NB4 (cell line): ENCODE data around the gene C1orf21.

Source experiments
- DNase-seq: peaks from one replicate; pipeline ENCODE4 v3.0.0; 2010; ENCODE audit warnings: low read depth
- H3K4me3 ChIP-seq: one replicate; pipeline ENCODE4 v1.5.1; 2011; ENCODE audit warnings: mild to moderate bottlenecking, low read depth, low read length, moderate library complexity
- MYC ChIP-seq: IDR thresholded peaks from 2 replicates; pipeline ENCODE4 v1.6.1; 2011; ENCODE audit warnings: low read depth, low read length
- POLR2A ChIP-seq: IDR thresholded peaks from 2 replicates; pipeline ENCODE4 v1.6.1; 2011; ENCODE audit warnings: mild to moderate bottlenecking; ENCODE audit not compliant: insufficient read length; ENCODE audit errors: extremely low read depth
- TF ChIP-seq, protein P1 (sequence below): IDR thresholded peaks from one replicate; pipeline ENCODE4 v1.5.1; 2012; ENCODE audit warnings: low read depth, low read length
- TF ChIP-seq, protein P2 (sequence below): IDR thresholded peaks from 2 replicates; pipeline ENCODE4 v1.6.1; 2011; ENCODE audit warnings: low read depth, low read length

Gene C1orf21

DNA sequence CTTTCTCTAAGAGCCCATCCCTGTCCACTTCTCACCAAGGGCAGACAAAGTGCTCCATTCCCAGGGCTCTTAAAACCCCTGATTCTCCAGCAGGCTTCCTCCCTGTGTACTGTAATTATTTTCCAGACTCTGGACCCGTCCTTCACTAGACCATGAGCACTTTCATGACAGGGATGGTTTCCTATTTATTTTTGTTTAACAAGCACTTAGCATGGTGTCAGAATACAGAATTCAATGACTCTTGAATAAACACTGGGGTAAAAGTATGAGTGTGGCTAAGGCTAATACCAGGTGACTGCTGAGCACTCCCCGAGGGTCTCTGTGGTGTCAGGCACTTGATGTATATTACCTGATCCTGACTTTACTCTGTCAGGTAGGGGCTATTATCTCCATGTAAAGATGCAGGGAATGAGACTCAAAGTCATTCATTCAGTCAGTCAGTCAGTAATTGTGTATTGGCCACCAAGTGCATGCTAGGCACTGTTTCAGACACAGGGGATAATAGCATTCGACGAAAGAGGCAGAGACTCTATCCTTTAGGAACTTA lies 47.2 kb downstream of the C1orf21 start:
- DNase-seq = no peak
- no peak overlapping the region for H3K4me3 ChIP-seq
- no peak for TF ChIP-seq MYC
- TF ChIP-seq, protein P1, sequence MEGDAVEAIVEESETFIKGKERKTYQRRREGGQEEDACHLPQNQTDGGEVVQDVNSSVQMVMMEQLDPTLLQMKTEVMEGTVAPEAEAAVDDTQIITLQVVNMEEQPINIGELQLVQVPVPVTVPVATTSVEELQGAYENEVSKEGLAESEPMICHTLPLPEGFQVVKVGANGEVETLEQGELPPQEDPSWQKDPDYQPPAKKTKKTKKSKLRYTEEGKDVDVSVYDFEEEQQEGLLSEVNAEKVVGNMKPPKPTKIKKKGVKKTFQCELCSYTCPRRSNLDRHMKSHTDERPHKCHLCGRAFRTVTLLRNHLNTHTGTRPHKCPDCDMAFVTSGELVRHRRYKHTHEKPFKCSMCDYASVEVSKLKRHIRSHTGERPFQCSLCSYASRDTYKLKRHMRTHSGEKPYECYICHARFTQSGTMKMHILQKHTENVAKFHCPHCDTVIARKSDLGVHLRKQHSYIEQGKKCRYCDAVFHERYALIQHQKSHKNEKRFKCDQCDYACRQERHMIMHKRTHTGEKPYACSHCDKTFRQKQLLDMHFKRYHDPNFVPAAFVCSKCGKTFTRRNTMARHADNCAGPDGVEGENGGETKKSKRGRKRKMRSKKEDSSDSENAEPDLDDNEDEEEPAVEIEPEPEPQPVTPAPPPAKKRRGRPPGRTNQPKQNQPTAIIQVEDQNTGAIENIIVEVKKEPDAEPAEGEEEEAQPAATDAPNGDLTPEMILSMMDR = no peak
- no peak for TF ChIP-seq POLR2A
- TF ChIP-seq, protein P2, sequence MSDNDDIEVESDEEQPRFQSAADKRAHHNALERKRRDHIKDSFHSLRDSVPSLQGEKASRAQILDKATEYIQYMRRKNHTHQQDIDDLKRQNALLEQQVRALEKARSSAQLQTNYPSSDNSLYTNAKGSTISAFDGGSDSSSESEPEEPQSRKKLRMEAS = no peak

DNA sequence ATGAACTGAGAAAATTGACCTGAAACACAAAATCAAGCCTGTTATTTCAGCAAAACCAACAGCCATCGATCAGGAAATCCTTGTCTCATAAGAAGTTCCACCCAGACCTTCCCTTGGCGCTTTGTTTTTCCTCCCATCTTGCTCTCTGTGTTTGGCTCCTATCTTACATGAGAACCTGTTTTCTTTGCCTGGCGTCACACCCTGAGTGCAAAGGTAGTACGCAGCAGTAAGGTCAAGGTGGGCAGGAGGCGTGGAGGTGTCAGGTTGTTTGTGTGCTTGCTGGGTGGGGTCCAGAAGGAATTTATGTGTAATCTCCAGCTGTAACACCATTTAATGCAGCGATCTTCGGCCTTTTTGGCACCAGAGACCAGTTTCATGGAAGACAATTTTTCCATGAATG lies 50.5 kb downstream of the C1orf21 start:
- H3K4me3 ChIP-seq = no peak overlapping the region
- TF ChIP-seq MYC (no peak), POLR2A (no peak)
- TF ChIP-seq, protein P1 = no peak
- no peak for DNase-seq

DNA sequence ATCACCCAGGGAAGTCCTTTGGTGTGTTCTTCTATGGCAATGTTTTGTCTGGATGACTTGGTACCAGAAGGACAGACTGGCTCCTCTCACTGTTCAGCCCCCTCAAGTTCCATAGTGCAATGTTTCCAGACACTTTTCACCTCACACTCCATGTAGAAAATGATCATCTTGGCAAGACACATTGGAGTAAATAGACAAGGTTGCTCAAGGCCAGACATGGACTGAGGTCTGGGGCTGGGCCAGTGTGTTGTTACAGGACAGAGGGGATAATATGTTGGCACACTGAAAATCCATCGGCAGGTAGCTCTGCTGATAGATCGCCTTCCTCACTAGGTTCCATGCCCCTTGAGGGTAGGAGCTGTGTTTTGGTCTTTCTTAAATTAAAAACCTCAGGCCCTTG lies 51.5 kb downstream of the C1orf21 start:
- no peak for DNase-seq
- no peak overlapping the region for H3K4me3 ChIP-seq
- TF ChIP-seq MYC (no peak), POLR2A (no peak)
- TF ChIP-seq, protein P2 = no peak
- TF ChIP-seq, protein P1 = no peak

DNA sequence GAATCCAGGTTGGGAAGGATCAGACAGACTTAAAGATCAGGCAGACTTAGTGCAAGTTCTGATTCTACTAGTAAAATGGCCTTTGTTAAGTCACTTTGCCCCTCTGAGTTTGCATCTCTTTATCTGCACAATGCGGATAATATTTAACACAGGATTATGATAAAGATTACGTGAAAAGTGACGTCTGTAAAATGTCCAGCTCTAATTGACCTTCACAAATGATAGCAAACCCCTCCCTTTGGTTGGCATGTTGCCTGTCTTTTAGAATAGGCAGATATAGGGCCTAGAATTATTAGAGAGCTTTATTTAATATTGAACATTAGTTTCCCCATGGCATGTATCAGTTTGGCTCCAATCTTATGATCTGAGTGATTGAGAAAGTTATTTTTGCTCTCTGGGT lies 55.4 kb downstream of the C1orf21 start:
- no peak for DNase-seq
- TF ChIP-seq, protein P1 = no peak
- TF ChIP-seq MYC (no peak), POLR2A (no peak)
- H3K4me3 ChIP-seq = no peak overlapping the region

DNA sequence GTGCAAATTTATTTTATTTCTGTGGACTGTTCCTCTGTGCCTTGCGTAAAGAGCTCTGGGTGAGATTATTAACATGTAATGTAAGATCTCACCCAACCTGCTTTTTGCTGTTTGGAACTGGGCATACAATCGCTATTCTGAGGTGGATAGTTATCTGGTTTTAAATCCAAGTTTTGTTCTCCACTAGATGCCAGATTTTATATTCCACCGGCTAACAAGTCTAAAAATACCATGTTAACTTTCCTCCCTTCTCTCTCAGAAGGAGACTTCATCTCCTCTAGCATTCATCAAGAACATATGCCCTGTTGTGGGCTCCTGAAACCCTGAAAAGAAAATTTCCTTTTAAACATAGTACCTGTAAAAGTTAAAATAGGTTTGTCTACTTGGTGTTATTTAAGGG lies 56.4 kb downstream of the C1orf21 start:
- TF ChIP-seq, protein P2 = no peak
- TF ChIP-seq MYC (no peak), POLR2A (no peak)
- TF ChIP-seq, protein P1 = no peak
- DNase-seq = no peak
- no peak overlapping the region for H3K4me3 ChIP-seq

DNA sequence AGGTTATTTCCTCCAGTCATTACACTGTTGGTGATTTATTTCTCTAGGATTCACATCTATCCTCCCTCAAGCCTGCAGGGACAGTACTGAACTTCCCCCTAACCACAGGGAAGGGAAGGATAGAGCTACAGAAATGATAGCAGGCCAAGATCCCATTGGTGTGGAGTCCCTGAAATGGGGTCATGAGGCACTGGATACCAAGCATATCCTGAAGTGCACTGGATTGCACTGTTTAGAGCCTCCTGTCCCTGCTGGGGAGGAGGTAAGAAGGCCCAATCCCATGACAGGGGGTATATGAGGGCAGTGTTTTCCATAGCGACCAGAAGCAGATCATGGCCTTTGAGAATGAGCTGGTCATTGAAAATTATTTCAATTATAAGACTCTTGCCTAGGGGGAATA lies 56.8 kb downstream of the C1orf21 start:
- TF ChIP-seq, protein P2 = no peak
- TF ChIP-seq MYC (no peak), POLR2A (no peak)
- TF ChIP-seq, protein P1 = no peak
- DNase-seq = no peak
- no peak overlapping the region for H3K4me3 ChIP-seq
